NK-92 (cell line): Measurements from ENCODE around the gene NKRF.

Source experiments
- DNase-seq: peaks from one replicate; lab custom pipeline; 2025; ENCODE audit not compliant: unreplicated experiment; lab: John Stamatoyannopoulos, UW

Gene NKRF

GRCh38 chrX:119614776-119615175 lies 8.6 kb upstream of the NKRF start:
- no peak for DNase-seq

DNA sequence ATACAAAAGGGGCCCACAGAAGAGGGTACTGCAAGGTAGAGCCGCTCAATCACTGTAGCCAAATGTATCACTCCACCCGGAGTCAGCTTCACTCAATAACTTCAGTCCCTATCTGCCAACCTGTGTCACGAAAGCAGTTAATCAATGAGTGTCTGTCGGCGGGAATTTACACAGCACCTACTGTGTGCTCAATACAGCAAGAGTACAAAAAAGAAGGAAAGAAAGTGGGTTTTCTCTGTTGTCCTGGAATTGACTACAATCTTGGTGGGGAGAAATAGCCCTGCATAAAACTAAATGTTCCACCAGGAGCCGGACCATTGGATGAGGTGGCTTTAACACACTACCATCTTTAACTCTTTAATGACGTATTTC lies 780 bp upstream of the NKRF start:
- no peak for DNase-seq

DNA sequence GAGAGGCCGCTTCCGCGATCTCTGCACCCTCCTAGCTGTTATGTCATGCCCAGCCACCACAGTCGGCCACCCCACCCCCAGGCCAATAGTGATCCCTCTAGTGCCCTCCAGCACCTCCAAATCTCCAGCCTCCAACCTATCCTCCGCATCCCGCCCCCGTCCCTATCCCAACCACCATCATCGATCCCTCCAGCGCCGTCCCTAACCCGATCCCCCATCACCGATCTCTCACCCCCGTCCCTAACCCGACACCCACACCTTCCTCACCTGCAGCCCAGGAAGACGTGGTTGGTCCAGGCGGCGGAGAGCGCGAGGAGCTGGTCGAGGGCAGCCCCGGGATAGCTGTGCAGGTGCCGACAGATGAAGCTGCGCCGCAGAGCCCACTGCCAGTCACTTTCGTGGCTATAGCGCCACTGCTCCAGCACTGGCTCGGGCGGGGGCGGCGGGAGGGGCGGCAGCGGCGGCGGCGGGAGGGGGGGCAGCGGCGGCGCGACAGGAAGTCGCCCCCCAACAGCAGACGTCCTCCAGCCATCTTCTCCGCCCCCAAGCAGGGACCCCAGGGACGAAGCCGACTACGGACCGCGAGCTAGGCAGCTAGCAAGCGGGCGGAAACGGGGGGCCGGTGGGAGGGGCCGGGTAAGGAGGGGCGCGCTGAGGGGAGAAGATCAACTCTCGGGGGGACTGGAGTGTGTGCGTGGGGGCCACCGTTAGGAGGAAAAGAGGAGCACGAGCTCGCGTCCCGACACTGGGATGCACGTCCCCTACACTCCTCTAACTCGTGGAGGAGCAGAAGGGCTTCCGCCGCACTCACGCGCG lies 552 bp downstream of the NKRF start:
- DNase-seq = no peak

- no peak for DNase-seq
These were observed 1.3 kb downstream of the NKRF start for GRCh38 chrX:119604766-119605463.

DNA sequence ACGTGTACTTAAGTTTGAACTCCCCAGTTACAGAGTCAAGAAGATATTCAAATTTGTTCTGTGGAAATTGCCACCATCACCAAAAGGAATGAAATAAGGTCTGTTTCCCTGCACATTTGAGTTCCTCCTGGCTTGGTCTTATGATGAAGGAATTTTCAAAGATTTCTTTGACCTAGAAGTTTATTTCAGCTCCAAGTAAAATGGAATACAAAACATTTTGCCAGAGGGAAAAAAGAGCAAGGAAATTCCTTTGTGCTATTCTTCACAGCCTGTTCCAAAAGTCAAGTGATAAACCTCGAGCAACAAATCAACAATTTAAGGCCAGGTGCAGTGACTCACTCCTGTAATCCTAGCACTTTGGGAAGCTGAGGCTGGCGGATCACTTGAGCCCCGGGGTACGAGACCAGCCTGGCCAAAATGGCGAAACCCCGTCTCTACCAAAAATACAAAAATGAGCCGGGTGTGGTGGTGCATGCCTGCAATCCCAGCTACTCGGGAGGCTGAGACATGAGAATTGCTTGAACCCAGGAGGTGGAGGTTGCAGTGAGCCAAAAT lies 3.4 kb downstream of the NKRF start:
- DNase-seq = no peak

DNA sequence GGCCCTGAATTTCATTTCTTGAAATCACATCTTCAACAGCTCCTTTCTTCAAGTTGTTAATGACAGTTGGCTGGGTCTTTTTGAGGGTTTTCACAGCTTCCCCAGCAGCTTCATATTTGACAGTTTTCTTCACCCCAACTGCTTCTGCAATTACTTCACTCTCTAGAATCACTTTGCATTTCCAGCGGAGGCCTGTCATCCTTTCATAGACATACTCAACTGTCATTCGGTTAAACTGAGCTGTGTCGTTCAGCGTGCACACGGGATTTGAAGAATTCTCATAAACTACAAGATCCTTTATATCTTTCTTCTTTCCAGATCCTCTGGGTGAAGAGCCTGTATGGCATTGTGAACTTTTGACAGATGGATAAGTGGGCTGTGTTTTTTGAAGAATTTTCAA lies 16.4 kb downstream of the NKRF start:
- no peak for DNase-seq

- no peak for DNase-seq
These were observed 22.7 kb downstream of the NKRF start for GRCh38 chrX:119583431-119584059.

- no peak for DNase-seq
These were observed 26.8 kb downstream of the NKRF start for GRCh38 chrX:119579414-119579813.

GRCh38 chrX:119574394-119575266 lies 31.6 kb downstream of the NKRF start, which contains the start of gene UBE2A:
Gene UBE2A (plus strand): TSS chrX:119574563. CDS start chrX:119574712, 149 bp downstream.
- DNase-seq = peak; percentile 10

DNA sequence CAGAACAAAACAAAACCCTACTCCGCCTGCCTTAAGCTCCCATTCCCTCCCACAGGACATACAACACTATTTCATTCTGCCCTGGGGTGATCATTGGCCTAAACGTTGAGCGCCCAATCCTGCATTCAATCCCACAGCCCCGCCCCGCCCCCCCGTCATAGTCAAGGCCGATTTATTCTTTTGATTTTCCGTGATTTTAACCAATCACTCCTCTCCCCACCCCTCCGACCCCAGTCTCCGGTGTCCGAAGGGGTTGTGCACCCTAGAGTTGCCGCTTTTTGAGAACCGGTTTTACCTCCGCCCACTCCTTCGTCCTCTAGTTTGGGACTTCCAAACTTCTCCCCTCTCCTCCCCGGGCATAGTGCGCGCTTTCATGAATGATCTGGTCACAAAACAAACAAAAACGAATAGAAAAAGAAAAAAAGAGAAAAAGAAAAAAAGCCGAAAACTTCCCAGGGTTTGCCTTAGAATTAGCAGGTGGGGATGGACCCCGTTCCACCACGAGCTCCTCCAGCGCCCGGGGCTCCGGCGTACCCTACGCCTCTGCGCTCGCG lies 32.3 kb downstream of the NKRF start:
- no peak for DNase-seq

GRCh38 chrX:119573222-119573621 lies 33.0 kb downstream of the NKRF start:
- DNase-seq = no peak

GRCh38 chrX:119570351-119570835 lies 35.8 kb downstream of the NKRF start:
- no peak for DNase-seq

GRCh38 chrX:119565107-119565663 lies 41.0 kb downstream of the NKRF start, which contains the start of gene STEEP1:
Gene STEEP1 (minus strand): TSS chrX:119565409. CDS start chrX:119565355, 54 bp downstream.
- peak; percentile 2 for DNase-seq

- no peak for DNase-seq
These were observed 53.7 kb downstream of the NKRF start for GRCh38 chrX:119552508-119552907.

- DNase-seq = no peak
These were observed 56.8 kb downstream of the NKRF start for GRCh38 chrX:119549327-119550016.

DNA sequence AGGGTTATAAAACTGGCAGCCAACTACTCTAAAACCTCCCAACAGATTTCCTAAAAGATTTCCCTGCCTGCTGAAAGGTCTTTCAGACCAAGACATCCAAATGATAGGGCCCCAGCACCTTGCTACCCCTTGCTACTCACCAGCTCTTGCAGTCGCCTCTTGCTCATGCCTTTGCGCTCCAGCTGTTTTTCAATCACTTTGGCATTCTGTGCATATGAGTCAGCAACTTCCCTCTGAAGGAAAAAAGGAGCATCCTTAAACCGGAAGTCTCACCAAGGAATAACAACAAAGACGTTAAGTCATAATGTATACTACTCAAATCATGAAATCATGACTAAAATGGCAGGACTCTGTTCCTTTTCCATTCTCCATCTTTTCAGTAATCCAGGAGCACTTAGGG lies 65.0 kb downstream of the NKRF start:
- no peak for DNase-seq

DNA sequence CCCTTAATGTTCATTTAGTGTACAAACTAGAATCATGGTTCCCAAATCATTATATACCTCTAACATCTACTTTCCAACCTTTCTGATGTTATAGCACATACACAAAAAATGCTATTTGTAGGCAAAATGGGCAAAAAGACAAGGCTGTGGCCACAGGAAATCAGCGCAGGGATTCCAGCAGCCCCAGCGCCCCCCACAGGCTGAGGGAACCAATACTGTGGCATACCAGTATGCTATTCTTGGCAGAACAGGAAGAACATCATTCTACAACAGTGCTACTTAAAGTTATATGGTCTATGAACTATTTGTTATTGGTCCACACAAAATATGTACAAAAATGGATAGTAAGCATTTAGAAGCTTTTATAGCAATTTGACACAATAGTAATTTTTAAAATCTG lies 66.4 kb downstream of the NKRF start:
- DNase-seq = no peak
